Caki2 (cell line): Measurements from ENCODE around the gene INO80C. TPM values are rescaled to one million over a fixed set of nuclear protein-coding genes. Genes with fewer than 3 reads are reported as not detected.

Experiments used
- total RNA-seq: library from RNA; depleted of rRNA; stranded (reverse); fragments of >200 nt; shearing (Covaris generic); gene quantifications from 2 replicates; pipeline ENCODE4 v1.2.3, GENCODE V29; 2014; ENCODE audit warnings: low replicate concordance; rRNA removed

Gene INO80C
- total RNA-seq, 1 experiment from 2014 or later = 14.3 TPM

Other genes starting within 250 kb of the INO80C start
- 2.5 and 2.9 TPM in 2 replicates for gene ZSCAN30, start 207.7 kb downstream of the INO80C start, total RNA-seq
- gene ZNF24, start 153.5 kb downstream of the INO80C start, total RNA-seq = 10.3 and 10.6 TPM in 2 replicates
- 1.3 and 2.7 TPM in 2 replicates for gene ZNF396, start 120.6 kb downstream of the INO80C start, total RNA-seq
- 16.0 and 19.7 TPM in 2 replicates for gene GALNT1, start 83.8 kb upstream of the INO80C start, total RNA-seq